PC-9 (cell line): ENCODE measurements around the gene PSMD2. TPM values are rescaled to one million over a fixed set of nuclear protein-coding genes. Genes with fewer than 3 reads are reported as not detected.

ENCODE experiments used
- Bru-seq: library from RNA; stranded (reverse); fragments of 400-500 nt; gene quantifications from one replicate; lab custom pipeline; 2021; lab: Mats Ljungman, UMichigan
- BruChase-seq, 2 experiments: library from RNA; stranded (reverse); fragments of 400-500 nt; gene quantifications; one replicate each; lab custom pipeline; 2021; lab: Mats Ljungman, UMichigan
- BruUV-seq: library from RNA; stranded (reverse); fragments of 400-500 nt; replicated peaks from 2 replicates; lab custom pipeline; 2021; lab: Mats Ljungman, UMichigan
- CTCF ChIA-PET: fragments of 300-600 bp; sonication (Branson Sonifier 250); formaldehyde crosslinking; loops from one replicate; lab custom pipeline; 2022; ENCODE audit warnings: antibody characterized with exemption; lab: Charles Lee
- POLR2A ChIA-PET: fragments of 300-600 bp; sonication (Branson Sonifier 250); formaldehyde crosslinking; loops from one replicate; lab custom pipeline; 2022; ENCODE audit warnings: antibody characterized with exemption; ENCODE audit not compliant: unreplicated experiment; lab: Charles Lee
- DNase-seq, 2 experiments: peaks; one replicate each; pipeline versions ENCODE4 v3.0.0 to v3.0.0-alpha.2; 2015 to 2022; ENCODE audit warnings: mixed read lengths in 1 of 2
- H2AFZ ChIP-seq: fragments of 200-600 bp; sonication (generic); 2 replicates; pipeline ENCODE4 v1.8.1; 2017; ENCODE audit warnings: antibody characterized with exemption
- H3F3A ChIP-seq: fragments of 200-600 bp; sonication (generic); 2 replicates; pipeline ENCODE4 v1.8.1; 2017; ENCODE audit warnings: antibody characterized with exemption, mild to moderate bottlenecking, low read depth; ENCODE audit not compliant: insufficient read depth
- H3K27ac ChIP-seq: fragments of 200-600 bp; sonication (generic); 2 replicates; pipeline ENCODE4 v1.6.1; 2016; ENCODE audit warnings: mixed run types
- H3K27me3 ChIP-seq: fragments of 200-600 bp; sonication (generic); 2 replicates; pipeline ENCODE4 v1.6.1; 2016; ENCODE audit warnings: low read depth, mixed run types; ENCODE audit not compliant: insufficient read depth
- H3K36me3 ChIP-seq: fragments of 200-600 bp; sonication (generic); 2 replicates; pipeline ENCODE4 v1.6.1; 2016; ENCODE audit warnings: low read depth, mixed run types
- H3K4me1 ChIP-seq: fragments of 200-600 bp; sonication (generic); replicated peaks from 2 replicates; pipeline ENCODE4 v1.6.1; 2016; ENCODE audit warnings: mixed run types; ENCODE audit not compliant: insufficient read depth
- H3K4me2 ChIP-seq: fragments of 200-600 bp; sonication (generic); 2 replicates; pipeline ENCODE4 v1.6.1; 2017; ENCODE audit warnings: mixed run types
- H3K4me3 ChIP-seq: fragments of 200-600 bp; sonication (generic); 2 replicates; pipeline ENCODE4 v1.6.1; 2016; ENCODE audit warnings: mixed run types
- H3K79me2 ChIP-seq: fragments of 200-600 bp; sonication (generic); 2 replicates; pipeline ENCODE4 v1.6.1; 2017; ENCODE audit warnings: low read depth, mixed run types
- H3K9me2 ChIP-seq: fragments of 200-600 bp; sonication (generic); 2 replicates; pipeline ENCODE4 v1.8.1; 2017; ENCODE audit warnings: mild to moderate bottlenecking; ENCODE audit not compliant: insufficient read depth
- H3K9me3 ChIP-seq: fragments of 200-600 bp; sonication (generic); 2 replicates; pipeline ENCODE4 v1.8.1; 2016; ENCODE audit warnings: low read depth; ENCODE audit not compliant: insufficient read depth
- H4K20me1 ChIP-seq: fragments of 200-600 bp; sonication (generic); 2 replicates; pipeline ENCODE4 v1.8.1; 2017; ENCODE audit not compliant: insufficient read depth
- CTCF ChIP-seq: fragments of 200-600 bp; sonication (generic); conservative IDR thresholded peaks from 2 replicates; pipeline ENCODE4 v1.6.1; 2017; ENCODE audit warnings: mixed run types, antibody characterized with exemption, mild to moderate bottlenecking, moderate library complexity
- EZH2 ChIP-seq: fragments of 200-600 bp; sonication (generic); IDR thresholded peaks from 2 replicates; pipeline ENCODE4 v1.8.0; 2017; ENCODE audit warnings: antibody characterized with exemption, low read depth
- intact Hi-C: fragments of 100-400 bp; cut with micrococcal nuclease; formaldehyde crosslinking; loops from one replicate; pipeline ENCODE4 v1.10.0; 2022; ENCODE audit not compliant: unreplicated experiment
- long read RNA-seq: library from polyadenylated mRNA; stranded (forward); transcript quantifications from one replicate; pipeline ENCODE4 v2.0.0, GENCODE V29; 2022
- total RNA-seq: library from RNA; stranded (reverse); gene quantifications from 2 replicates; pipeline ENCODE4 v1.2.3, GENCODE V29; 2021

Gene PSMD2
- 521 and 788 TPM in 2 replicates for total RNA-seq
- percentile 98 among the genes with signal in this experiment for Bru-seq, nascent RNA
- percentile 97 among the genes with signal in this experiment for BruChase-seq, experiment 1, labeled RNA remaining after a 2-hour chase
- BruChase-seq, experiment 2, labeled RNA remaining after a 6-hour chase = percentile 99 among the genes with signal in this experiment
- long read RNA-seq, transcript PSMD2-201 (21 exons, 3,449 nt) = major isoform, 2,017 of 2,313 reads
- long read RNA-seq, partial matches to known transcripts = 119 of 2,313 reads
- long read RNA-seq, other reads (novel, unspliced or antisense) = 176 of 2,313 reads

GRCh38 chr3:184298759-184299487 lies at the start of gene PSMD2:
PSMD2 (plus strand) TSS chr3:184299241; CDS start chr3:184299267, 26 bp downstream.
- no peak for TF ChIP-seq EZH2
- TF ChIP-seq CTCF = no peak
- no TSS peak for BruUV-seq
- Histone ChIP-seq H3K9me3 (no peaks in the 10 kb centered on the region), H3K4me1 (peaks cover 15% of the 10 kb centered on the region), H3K4me2 (peak within 1 kb of the TSS; percentile 96), H3K9me2 (no peaks in the 10 kb centered on the region), H3K27me3 (no peaks in the 10 kb centered on the region), H4K20me1 (peaks cover 37% of the 10 kb centered on the region), H3K79me2 (peaks cover 48% of the 10 kb centered on the region), H3F3A (peaks cover 49% of the 10 kb centered on the region; the same call in 1 of the 2 replicates), H3K36me3 (peaks cover 37% of the 10 kb centered on the region), H3K27ac (peak within 1 kb of the TSS; percentile 57), H3K4me3 (peak within 1 kb of the TSS; percentile 100), H2AFZ (peak within 1 kb of the TSS; percentile 97)
- POLR2A ChIA-PET = interaction anchor here (0.6 to 0.7 kb wide), 2 partner anchors 59 to 73 kb away, joined by 3 to 4 read pairs; no protein-coding TSS in a partner anchor
- intact Hi-C loops = loop anchor here (1.0 to 2.0 kb wide), 7 partner anchors 15 to 246 kb away; partner anchors contain the start of genes AP2M1, CAMK2N2, EEF1AKMT4 and EIF4G1
- peak; percentile 92 to 99 for DNase-seq
- CTCF ChIA-PET = no interaction called here

- H3K27ac ChIP-seq = peak within 1 kb of the TSS; percentile 90
- DNase-seq = peak; percentile 98 to 99
- H3K27me3 ChIP-seq = no peaks in the 10 kb centered on the region
- peaks cover 6% of the 10 kb centered on the region; the same call in 1 of the 2 replicates for H4K20me1 ChIP-seq
- peaks cover 18% of the 10 kb centered on the region for H3K4me1 ChIP-seq
- peaks cover 74% of the 10 kb centered on the region for H3K79me2 ChIP-seq
- peaks cover 18% of the 10 kb centered on the region for H3K36me3 ChIP-seq
- H3F3A ChIP-seq = peaks cover 37% of the 10 kb centered on the region
- H3K4me2 ChIP-seq = peak within 1 kb of the TSS; percentile 100
- CTCF ChIA-PET = interaction anchor here (0.9 to 1.0 kb wide), 3 partner anchors 11 to 97 kb away, joined by 4 to 10 read pairs (median 5); no protein-coding TSS in a partner anchor
- intact Hi-C loops = loop anchor here (1.0 to 5.0 kb wide), 7 partner anchors 11 to 354 kb away; partner anchors contain the start of gene PSMD2
- no peaks in the 10 kb centered on the region for H3K9me2 ChIP-seq
- H3K4me3 ChIP-seq = peak within 1 kb of the TSS; percentile 96
- POLR2A ChIA-PET = interaction anchor here (0.6 kb wide), 1 partner anchor 13 kb away, joined by 22 read pairs; no protein-coding TSS in a partner anchor
- peak within 1 kb of the TSS; percentile 100 for H2AFZ ChIP-seq
- TF ChIP-seq CTCF (peak; percentile 30; the same call in 1 of the 2 replicates), EZH2 (no peak)
- TSS peak; percentile 48 for BruUV-seq
- H3K9me3 ChIP-seq = no peaks in the 10 kb centered on the region
Measured at GRCh38 chr3:184249412-184250166, 49.5 kb upstream of the PSMD2 start, which contains the start of gene EEF1AKMT4. EEF1AKMT4 (plus strand) TSS chr3:184249672; CDS start chr3:184249695, 23 bp downstream.
